ENCODE measurements around the gene UBR1.
"Not testable (repeated sequence)": the region's sequence is repeated elsewhere in the genome, so short reads cannot be mapped to it uniquely, and the experiment has no call there.

UBR1 gene

DNA sequence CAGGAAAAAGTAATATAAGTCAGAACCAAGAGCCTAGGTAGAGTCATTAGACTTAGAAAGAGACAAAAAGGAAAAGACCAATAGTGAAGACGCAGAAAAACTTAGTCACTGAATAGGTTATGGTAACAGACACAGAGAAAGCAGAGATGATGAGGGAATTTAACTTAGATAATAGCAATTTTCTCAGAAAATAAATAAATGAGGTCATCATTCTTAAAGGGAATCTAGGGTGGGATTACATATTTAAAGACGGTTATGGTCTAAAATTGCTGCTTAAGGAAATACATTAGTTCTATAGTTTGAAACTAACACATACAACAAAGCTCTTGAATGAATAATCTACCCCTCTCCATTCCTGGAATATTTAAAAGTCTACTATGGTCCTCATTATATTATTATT lies 59.4 kb downstream of the UBR1 start:
- DNase-seq, result no peak

DNA sequence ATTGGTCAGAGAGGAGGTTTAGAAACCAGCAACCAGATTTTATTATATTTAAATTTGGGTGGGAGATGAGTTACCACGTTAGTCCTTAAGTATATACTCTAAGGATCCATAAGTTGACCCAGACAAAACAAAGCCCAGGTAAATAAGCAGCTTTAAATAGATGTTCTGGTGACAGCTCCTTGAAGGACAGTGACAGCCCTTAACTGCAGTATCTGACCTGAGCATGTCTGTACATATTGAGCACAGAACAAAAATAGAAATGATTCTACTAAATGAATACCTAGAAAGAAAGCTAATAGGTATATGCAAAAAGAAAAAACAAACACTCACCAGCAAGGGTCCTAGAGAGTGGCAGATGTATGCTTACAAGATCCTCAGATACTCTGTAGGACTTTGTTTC lies 63.0 kb downstream of the UBR1 start:
- DNase-seq, result no peak

DNA sequence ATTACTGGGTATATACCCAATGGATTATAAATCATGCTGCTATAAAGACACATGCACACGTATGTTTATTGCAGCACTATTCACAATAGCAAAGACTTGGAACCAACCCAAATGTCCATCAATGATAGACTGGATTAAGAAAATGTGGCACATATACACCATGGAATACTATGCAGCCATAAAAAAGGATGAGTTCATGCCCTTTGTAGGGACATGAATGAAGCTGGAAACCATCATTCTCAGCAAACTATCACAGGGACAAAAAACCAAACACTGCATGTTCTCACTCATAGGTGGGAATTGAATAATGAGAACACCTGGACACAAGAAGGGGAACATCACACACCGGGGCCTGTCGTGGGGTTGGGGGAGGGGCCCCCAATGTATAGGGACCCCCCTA lies 64.8 kb downstream of the UBR1 start:
- DNase-seq, result not testable (repeated sequence)

DNA sequence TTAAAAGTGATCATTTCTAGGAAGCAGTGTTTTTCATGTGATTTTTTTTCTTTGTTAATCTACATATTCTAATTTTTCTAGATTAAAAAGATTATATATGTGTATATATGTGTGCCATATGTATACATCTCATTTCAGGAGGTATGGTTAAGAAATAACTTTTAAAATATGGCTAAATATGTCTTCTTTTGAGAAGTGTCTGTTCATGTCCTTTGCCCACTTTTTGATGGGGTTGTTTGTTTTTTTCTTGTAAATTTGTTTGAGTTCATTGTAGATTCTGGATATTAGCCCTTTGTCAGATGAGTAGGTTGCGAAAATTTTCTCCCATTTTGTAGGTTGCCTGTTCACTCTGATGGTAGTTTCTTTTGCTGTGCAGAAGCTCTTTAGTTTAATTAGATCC lies 70.6 kb downstream of the UBR1 start:
- not testable (repeated sequence) for DNase-seq

DNA sequence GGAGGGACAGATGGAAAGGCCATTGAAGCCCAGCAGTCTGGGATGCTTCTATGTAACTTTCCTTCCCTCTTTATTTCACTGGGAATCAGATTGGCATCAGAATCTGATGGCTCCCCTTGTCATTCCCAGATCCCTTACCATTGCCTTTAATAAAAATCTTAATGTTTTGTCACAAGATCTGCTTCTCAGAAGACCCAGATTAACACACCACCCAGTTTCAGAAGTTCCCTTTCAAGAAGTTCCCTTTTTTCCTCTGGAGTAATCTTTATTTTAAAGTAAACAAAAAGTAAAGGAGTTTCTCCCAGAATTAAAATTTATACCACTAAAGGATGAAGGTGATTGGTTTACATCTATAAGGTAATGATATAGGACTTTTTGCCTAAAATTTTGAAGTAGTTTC lies 76.4 kb downstream of the UBR1 start:
- DNase-seq, result no peak

DNA sequence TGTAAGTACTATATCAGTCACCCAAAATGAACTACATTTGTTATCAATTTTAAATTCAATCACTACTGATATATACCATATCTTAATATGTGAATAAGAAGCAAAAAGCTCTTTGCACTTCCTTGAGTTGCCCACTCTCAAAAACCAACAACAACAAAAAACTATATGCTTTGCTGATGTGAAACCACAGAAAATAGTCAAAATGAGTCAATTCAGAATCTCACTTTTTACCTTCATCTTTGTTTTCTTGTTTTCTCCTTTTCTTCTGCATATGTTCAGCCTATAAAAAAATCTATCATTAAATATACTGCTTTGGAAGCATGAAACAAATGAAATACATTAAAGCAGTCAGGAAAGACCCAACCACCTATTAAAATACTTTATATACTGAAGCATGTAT lies 80.7 kb downstream of the UBR1 start:
- DNase-seq, result no peak

DNA sequence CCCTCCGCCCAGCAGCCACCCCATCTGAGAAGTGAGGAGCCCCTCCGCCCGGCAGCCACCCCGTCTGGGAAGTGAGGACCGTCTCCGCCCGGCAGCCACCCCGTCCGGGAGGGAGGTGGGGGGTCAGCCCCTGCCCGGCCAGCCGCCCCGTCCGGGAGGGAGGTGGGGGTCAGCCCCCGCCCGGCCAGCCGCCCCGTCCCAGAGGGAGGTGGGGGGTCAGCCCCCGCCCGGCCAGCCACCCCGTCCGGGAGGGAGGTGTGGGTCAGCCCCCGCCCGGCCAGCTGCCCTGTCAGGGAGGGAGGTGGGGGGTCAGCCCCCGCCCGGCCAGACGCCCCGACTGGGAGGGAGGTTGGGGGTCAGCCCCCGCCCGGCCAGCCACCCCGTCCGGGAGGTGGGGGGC lies 91.2 kb downstream of the UBR1 start:
- DNase-seq, result not testable (repeated sequence)

DNA sequence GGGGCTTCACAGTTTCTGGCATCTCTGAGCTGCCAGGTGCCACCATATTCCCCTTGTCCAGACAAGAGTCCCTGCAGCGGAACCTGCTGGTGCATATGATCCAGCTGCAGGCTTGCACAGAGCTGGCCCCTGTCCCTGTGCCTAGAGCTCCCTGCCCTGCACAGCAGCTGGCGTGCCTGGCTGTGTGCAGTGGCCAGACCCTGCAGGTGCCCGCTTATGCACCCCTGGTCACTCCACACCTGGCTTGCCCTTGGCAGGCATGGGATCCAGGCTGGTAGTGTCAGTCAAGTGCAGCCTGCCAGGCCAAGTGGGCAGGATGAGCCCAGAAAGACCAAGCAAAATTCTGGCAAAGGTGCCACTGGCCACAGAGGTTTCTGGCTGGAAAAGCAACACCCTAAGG lies 96.6 kb downstream of the UBR1 start:
- DNase-seq, result no peak

DNA sequence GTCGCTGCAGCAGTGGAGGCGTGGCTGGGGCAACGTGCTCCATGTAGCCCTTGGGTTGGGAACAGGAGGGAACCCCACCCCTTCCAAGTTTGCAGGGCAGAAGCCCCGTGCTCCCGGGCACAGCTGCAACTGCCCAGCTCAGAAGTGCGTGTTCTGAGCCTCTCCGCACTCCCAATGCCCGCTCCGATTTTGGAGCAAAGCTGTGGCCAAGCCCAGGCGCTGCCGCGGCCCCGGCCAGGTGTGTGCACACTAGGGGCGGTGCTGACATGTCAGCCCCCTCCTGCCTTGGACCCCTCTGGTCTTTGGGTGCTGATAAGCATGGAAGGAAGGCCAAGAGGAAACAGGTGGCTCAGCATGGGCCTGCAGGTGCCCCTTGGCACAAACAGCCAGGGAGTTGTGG lies 97.7 kb downstream of the UBR1 start:
- DNase-seq, result no peak

DNA sequence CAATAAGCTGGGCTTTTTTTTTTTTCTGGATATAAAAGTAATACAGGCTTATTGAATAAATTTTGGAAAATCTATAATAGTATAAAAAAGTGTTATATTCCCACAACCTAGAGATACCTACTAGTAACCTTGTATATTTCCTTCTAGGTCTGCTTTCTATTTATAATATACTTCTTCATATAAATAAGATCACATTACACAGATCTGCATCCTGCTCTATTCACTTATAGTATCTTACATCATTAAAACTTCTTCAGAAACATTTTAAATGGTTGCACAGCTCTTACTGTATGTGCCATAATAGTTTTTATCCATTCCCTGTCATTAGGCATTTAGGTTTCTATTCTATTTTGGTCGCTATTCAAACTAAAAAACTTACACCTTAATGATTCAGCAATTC lies 98.3 kb downstream of the UBR1 start:
- no peak for DNase-seq

DNA sequence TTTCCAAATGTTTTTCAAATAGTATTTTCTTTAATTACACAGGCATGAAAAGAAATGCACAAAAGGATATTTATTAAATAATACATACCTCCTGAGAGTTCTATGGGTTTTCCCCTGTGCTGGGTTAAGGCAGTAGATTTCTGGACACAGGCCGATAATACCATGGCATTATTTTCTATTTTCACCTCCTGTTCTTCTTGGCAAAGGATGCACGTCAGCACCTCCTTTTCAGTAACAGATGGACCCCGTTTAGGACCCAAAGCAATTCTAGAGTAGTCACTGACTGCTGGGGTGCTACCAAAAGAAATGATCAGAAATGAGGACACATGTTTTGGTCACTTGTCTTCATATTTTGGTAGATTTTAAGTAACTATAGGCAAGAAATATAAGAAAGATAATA lies 98.8 kb downstream of the UBR1 start:
- DNase-seq, result no peak

DNA sequence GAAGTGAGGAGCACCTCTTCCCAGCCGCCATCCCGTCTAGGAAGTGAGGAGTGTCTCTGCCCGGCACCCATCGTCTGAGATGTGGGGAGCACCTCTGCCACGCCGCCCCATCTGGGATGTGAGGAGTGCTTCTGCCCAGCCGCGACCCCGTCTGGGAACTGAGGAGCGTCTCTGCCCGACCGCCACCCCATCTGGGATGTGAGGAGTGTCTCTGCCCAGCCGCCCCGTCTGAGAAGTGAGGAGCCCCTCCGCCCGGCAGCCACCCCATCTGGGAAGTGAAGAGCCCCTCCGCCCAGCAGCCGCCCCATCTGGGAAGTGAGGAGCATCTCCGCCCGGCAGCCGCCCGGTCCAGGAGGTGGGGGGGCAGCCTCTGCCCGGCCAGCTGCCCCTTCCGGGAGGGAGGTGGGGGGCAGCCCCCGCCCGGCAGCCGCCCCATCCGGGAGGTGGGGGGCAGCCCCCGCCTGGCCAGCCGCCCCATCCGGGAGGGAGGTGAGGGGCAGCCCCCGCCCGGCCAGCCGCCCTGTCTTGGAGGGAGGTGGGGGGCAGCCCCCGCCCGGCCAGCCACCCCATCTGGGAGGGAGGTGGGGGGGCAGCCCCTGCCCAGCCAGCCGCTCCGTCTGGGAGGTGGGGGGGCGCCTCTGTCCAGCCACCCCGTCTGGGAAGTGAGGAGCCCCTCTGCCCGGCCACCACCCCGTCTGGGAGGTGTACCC lies 100.8 kb downstream of the UBR1 start:
- not testable (repeated sequence) for DNase-seq

DNA sequence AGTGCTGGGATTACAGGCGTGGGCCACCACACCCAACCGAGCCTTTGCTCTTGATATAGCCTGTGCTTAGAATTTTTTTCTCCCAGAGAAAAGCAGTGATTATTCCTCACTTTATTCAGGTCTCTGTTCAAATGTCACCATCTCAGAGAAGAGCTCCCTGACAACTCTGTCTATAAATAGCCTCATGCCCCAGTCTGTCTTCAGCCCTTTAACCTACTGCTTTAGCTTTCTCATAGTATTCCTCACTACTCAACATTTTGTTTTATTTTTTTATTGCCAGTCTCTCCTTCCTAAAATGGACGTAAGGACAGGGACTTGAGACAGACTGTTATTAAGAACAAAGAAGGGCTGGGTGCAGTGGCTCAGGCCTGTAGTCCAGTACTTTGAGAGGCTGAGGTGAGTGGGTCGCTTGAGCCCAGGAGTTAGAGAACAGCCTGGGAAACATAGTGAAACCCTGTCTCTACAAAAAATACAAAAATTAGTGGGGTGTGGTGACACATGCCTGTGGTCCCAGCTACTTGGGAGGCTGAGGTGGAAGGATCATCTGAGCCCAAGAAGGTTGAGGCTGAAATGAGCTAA lies 106.5 kb downstream of the UBR1 start:
- DNase-seq, result no peak

DNA sequence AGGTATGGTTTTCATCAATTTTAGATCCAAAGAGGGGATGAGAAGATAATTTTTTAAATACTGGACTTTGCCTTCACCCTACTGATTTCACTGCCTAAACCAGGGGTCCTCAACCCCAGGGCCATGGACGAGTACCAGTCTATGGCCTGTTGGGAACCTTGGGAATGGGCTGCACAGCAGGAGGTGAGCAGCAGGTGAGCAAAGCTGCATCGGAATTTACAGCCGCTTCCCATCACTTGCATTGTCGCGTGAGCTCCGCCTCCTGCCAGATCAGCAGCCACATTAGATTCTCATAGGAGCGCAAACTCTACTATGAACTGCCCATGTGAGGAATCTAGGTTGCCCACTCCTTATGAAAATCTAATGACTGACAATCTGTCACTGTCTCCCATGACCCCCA lies 109.0 kb downstream of the UBR1 start:
- DNase-seq, result no peak

DNA sequence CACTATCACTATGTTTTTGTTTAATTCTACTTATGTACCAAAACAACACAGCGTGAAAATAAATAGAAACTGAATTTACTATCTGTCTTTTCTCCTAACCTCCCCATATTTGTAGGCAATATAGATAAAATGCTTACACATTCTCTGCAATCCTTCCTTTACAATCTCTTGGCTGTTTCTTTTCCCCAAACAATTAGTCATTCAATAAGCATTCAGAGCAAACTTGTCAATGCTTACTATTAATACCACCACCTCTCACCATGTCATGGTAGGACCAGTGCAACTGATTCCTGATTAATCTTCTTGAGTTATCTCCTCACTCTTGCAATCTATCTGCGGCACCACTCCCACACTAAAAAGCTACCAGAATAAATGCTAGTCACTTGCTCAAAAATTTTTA lies 111.3 kb downstream of the UBR1 start:
- no peak for DNase-seq

DNA sequence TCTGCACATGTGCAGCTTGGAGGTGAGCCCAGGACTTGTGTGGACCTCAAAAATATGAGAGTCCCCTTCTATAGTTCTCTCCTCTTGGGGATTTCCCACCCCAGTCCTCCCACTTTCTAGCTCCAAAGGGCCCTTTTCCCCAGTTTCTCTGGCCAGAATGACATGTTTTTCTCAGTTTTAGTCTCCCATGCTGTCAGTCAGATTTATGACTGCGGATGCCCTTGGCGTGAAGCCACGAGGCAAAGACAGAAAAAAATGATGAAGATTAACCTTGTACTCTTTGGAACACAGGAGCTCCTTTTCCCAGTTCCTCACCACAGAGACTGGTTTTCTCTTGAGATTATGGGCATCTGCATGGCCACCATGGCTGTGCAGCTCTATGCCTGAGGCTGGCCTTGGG lies 113.2 kb downstream of the UBR1 start:
- DNase-seq, result no peak

DNA sequence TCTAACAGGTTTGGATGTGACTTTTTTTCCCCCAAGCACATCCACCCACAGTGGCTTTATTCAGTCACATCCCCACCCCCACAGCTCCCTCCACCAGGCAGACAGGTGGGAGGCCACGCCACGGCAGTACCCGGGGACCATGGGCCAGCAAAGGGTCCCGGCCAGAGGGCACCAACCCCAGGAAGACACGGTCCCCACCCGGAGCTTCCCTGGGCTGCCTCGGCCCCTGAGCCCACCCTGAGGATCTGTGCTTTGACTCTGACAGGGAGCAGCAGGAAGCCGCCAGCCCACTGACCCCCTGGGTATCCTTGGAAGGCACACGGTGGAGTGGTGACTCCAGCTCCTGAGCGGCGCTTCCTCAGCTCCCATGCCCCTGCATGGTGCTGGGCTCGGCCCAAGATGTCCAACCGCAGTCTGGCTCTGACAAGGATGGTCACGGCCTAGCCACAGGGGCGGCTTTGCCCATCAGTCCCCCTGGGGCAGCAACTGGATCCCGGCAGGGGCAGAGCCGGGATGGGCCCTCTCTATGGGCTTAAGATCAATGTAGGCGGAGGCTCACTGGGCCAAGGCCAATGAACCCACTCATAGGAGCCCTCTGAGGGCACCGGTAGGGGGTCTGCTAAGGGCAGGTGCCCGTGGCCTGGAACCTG lies 119.0 kb downstream of the UBR1 start:
- DNase-seq, result no peak

DNA sequence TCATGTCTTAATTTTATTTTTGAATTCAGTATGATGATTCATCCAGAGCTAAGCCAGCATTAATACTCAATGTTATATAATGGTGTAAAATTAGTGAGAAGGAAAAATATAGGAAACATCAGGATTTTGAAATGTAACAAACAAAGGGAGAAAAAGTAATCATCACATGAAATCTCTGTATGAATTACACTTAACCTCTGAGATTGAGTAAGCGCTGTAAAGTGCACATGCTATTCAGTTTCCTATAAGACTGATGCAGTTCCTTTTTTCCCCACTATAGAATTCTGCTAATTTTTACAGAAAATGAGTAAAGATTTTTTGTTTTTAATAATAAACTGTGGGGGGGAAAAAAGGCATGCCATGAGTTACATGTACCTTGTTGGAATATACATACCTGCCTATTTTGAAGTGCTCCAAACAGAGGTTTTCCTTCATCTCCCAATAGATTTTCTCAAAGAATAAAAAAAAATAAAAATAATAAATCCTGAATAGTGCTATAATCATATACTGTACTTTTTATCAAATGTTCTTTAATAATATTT lies 121.3 kb downstream of the UBR1 start:
- no peak for DNase-seq

DNA sequence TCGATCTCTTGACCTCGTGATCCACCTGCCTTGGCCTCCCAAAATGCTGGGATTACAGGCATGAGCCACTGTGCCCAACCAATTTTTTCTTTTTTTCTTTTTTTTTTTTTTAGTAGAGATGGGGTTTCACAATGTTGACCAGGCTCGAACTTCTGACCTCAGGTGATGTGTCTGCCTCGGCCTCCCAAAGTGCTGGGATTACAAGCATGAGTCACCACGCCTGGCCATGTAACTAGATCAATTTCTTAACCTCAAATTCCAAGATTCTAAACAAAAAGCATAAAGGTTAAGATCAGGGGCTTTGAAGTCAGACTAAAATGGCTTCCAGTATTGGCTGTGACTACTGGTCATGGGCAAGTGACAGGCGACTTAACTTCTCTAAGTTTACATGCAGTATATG lies 126.7 kb downstream of the UBR1 start:
- not testable (repeated sequence) for DNase-seq

DNA sequence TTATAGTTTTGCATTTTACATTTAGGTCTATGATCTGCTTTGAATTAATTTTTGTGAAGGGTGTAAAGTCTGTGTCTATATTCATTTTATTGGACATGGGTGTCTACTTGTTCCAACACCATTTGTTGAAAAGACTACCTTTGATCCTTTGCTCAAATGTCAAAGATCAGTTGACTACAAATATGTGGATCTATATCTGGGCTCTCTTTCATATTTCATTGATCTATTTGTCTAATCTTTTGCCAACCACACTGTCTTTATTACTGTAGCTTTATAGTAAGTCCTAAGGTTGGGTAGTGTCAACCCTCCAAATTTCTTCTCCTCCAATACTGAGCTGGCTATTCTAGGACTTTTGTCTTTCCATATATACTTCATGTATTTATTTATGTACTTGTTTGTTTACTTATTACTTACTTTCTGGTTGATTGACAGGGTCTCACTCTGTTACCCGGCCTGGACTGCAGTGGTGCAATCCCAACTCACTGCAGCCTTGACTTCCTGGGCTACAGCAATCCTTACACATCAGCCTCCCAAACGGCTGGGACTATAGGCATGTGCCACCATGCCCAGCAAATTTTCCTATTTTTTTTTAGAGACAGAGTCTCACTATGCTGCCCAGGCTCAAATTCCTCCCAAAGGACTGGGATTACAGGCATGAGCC lies 131.5 kb downstream of the UBR1 start:
- no peak for DNase-seq

DNA sequence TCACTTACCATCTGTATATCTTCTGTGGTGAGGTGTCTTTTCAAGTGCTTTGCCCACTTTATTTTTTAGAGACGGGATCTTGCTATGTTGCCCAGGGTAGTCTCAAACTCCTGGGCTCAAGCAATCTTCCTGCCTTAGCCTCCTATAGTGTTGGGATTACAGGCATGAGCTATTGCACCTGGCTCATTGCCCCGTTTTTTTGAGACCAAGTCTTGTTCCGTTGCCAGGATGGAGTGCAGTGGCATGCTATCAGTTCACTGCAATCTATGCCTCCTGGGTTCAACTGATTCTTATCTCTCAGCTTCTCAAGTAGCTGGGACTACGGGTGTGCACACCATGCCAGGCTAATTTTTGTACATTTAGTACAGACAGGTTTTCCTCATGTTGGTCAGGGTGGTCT lies 132.7 kb downstream of the UBR1 start:
- DNase-seq, result no peak

DNA sequence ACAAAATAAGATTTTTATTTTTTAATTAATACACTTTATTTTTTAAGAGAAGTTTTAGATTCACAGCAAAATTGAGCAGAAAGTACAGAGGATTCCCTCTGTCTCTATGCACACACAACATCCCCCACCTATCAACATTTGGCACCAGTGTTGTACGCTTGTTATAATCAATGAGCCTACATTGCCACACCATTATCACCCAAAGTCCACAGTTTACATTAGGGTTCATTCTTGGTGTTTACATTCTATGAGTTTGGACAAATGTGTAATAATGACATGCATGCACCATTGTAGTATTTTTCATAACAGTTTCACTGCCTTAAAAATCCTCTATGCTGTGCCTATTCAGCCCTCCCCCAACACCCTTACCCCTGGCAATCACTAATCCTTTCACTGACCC lies 134.0 kb downstream of the UBR1 start:
- DNase-seq, result no peak

DNA sequence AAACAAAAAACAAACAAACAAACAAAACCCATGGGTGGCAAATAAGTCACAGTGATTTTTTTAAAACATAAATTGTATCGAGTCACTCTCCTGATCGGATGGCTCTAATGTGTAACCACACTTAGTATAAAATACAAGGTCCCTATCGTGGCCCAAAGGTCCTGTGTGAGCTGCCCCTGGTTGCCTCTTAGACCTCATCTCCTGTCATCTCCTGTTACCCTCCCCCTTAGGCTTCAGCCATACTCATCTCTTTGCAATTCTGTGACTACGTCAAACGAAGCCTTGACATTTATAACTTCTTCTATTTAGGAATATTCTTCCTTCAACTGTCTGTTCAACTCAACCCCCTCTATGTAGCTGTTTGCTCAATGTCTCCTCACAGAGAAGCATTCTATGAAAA lies 141.4 kb downstream of the UBR1 start:
- DNase-seq, result no peak

DNA sequence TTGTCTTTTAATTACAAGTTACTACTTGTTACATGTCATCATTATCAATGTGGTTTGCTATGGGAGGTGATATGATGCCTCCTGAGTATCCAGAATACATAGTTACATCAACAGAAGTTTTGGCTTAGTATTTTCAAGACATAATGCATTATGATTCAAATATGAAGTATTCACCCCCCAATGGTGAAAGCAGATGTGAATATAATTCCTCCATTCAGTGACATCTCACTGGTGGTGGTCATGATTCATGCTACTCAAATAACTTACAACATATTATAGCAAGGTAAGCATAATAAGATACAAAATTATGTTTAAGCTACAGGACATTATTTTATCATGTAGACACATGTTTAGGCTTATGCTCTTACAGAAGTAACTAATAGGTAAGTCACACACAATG lies 150.3 kb downstream of the UBR1 start:
- DNase-seq, result no peak

Measured in right forelimb (tissue), 1 donor.